ENCODE measurements around the gene SCFD2. TPM values are rescaled to one million over a fixed set of nuclear protein-coding genes. Genes with fewer than 3 reads are reported as not detected.

Gene SCFD2
- total RNA-seq, 3 donors from 2014 or later = 22.8 to 33.8 (median 25.0) TPM

- TF ChIP-seq CTCF (IDR thresholded peaks at IDR 0.05) (no peak), POLR2AphosphoS5 (IDR thresholded peaks at IDR 0.05) (no peak), POLR2A (IDR thresholded peaks at IDR 0.05) (no peak)
- DNase-seq (ENCODE audit: low spot score in 2 of 2) = no peak
- H3K27me3 ChIP-seq = no peaks in the 10 kb centered on the region
- H3K4me3 ChIP-seq = no peak overlapping the region
- H3K27ac ChIP-seq = no peak overlapping the region
- peaks cover 0 to 4% of the 10 kb centered on the region in 2 donors for H3K9me3 ChIP-seq
- no peaks in the 10 kb centered on the region for H3K36me3 ChIP-seq
- no peaks in the 10 kb centered on the region for H3K4me1 ChIP-seq
- intact Hi-C loops (cut with DNase I; ENCODE audit: low total_unique reads) = no loop called here
Measured at GRCh38 chr4:52889354-52889753, 476.5 kb downstream of the SCFD2 start.

GRCh38 chr4:52884994-52885393 is 480.9 kb downstream of the SCFD2 start:
- intact Hi-C loops (cut with DNase I; ENCODE audit: low total_unique reads) = no loop called here
- no peaks in the 10 kb centered on the region for H3K4me1 ChIP-seq
- no peaks in the 10 kb centered on the region for H3K27me3 ChIP-seq
- no peaks in the 10 kb centered on the region for H3K36me3 ChIP-seq
- H3K27ac ChIP-seq = no peak overlapping the region
- peaks cover 0 to 4% of the 10 kb centered on the region in 2 donors for H3K9me3 ChIP-seq
- DNase-seq (ENCODE audit: low spot score in 2 of 2) = no peak
- TF ChIP-seq CTCF (IDR thresholded peaks at IDR 0.05) (no peak), POLR2AphosphoS5 (IDR thresholded peaks at IDR 0.05) (no peak), POLR2A (IDR thresholded peaks at IDR 0.05) (no peak)
- H3K4me3 ChIP-seq = no peak overlapping the region

- Histone ChIP-seq H3K4me3 (no peak overlapping the region), H3K27me3 (no peaks in the 10 kb centered on the region), H3K27ac (no peak overlapping the region), H3K36me3 (no peaks in the 10 kb centered on the region), H3K9me3 (peaks cover 0 to 4% of the 10 kb centered on the region in 2 donors), H3K4me1 (no peaks in the 10 kb centered on the region)
- TF ChIP-seq POLR2A (IDR thresholded peaks at IDR 0.05) = no peak
- TF ChIP-seq CTCF (IDR thresholded peaks at IDR 0.05) = no peak
- no peak for TF ChIP-seq POLR2AphosphoS5 (IDR thresholded peaks at IDR 0.05)
- intact Hi-C loops (cut with DNase I; ENCODE audit: low total_unique reads) = no loop called here
- no peak for DNase-seq (ENCODE audit: low spot score in 2 of 2)
Measured at GRCh38 chr4:52883707-52884669, 481.9 kb downstream of the SCFD2 start.

GRCh38 chr4:52883183-52883621 is 482.7 kb downstream of the SCFD2 start:
- TF ChIP-seq CTCF (IDR thresholded peaks at IDR 0.05) (no peak), POLR2AphosphoS5 (IDR thresholded peaks at IDR 0.05) (no peak), POLR2A (IDR thresholded peaks at IDR 0.05) (no peak)
- Histone ChIP-seq H3K36me3 (no peaks in the 10 kb centered on the region), H3K27me3 (no peaks in the 10 kb centered on the region), H3K4me1 (no peaks in the 10 kb centered on the region), H3K9me3 (peaks cover 0 to 4% of the 10 kb centered on the region in 2 donors), H3K4me3 (no peak overlapping the region), H3K27ac (no peak overlapping the region)
- intact Hi-C loops (cut with DNase I; ENCODE audit: low total_unique reads) = no loop called here
- DNase-seq (ENCODE audit: low spot score in 2 of 2) = no peak

GRCh38 chr4:52880994-52881393 is 484.9 kb downstream of the SCFD2 start:
- Histone ChIP-seq H3K27me3 (no peaks in the 10 kb centered on the region), H3K9me3 (no peaks in the 10 kb centered on the region), H3K4me3 (no peak overlapping the region), H3K27ac (no peak overlapping the region), H3K4me1 (no peaks in the 10 kb centered on the region), H3K36me3 (no peaks in the 10 kb centered on the region)
- TF ChIP-seq CTCF (IDR thresholded peaks at IDR 0.05) (no peak), POLR2AphosphoS5 (IDR thresholded peaks at IDR 0.05) (no peak), POLR2A (IDR thresholded peaks at IDR 0.05) (no peak)
- DNase-seq (ENCODE audit: low spot score in 2 of 2) = no peak
- intact Hi-C loops (cut with DNase I; ENCODE audit: low total_unique reads) = no loop called here
